ENCODE results near the gene FOXD4L1.
"Not testable (repeated sequence)": the region's sequence is repeated elsewhere in the genome, so short reads cannot be mapped to it uniquely, and the experiment has no call there.

Gene FOXD4L1

DNA sequence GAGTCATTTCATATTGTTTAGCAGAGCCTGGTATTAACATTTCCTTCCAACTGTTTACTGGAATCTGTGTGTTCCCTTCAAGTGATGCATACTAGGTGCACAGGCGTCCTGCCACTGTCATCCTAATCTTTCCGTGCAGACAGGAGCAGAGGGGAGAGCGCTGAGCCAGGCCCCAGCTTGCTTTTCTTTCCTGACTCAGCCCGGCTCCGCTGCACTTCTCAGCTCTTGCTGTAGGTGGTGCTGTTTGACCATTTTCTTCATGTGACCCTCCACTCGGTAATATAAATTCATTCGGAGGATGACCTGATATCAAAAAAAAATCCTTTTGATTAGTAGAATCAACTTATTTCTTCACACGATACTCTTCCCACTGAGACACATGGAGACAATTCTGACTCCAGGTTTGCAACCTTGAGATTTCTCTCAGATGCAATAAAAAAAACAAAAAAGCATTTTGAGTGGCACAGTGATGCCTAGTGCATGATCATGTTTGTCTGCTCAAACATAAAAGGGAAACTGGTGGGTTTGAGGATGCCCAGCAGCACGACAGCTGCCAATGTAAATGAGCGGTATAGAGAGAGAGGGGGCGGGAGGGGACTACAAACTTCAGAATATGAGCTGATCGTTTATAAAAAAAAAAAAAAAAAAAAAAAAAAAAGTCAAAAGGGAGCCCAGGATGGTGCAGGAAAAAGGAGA lies 29.0 kb downstream of the FOXD4L1 start:
- not testable (repeated sequence) for DNase-seq

DNA sequence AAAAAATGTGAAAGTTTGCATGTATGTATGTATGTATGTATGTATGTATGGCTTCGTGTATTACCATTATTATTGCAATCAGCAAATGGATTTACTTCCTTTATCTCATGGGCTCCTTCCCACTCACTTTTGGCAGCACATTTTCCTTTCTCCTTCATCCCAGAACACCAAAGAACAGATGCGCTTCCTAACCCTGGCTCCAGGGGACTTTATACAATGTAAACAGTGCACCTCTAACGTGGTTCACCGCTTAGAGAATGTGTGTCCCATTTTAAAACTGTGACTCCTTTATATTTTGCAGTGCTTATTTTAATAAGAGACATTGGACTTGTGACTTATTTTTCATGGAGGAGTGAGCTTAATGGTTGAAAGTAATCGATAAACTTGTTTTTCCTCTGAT lies 29.7 kb downstream of the FOXD4L1 start:
- not testable (repeated sequence) for DNase-seq

DNA sequence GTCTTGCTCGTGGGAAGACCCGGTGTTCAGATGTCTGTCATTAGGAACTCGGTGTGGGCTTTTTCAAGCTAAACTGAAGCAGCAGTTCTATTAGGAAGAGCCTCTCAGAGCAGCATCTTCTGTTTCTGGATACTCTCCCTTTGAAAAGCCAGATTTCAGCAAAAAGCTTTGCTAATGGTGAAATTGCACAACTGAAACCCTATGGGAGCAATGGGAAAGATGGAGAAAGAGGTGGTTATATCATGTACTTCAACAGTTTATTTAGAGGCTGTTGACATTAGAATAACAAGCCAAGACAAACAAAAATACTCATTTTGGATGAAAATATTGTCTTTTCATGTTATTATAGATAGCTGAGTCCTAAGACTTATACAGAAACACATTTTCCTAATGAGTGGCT lies 30.4 kb downstream of the FOXD4L1 start:
- not testable (repeated sequence) for DNase-seq

GRCh38 chr2:113532991-113533390 lies 34.5 kb downstream of the FOXD4L1 start:
- DNase-seq, result not testable (repeated sequence)

DNA sequence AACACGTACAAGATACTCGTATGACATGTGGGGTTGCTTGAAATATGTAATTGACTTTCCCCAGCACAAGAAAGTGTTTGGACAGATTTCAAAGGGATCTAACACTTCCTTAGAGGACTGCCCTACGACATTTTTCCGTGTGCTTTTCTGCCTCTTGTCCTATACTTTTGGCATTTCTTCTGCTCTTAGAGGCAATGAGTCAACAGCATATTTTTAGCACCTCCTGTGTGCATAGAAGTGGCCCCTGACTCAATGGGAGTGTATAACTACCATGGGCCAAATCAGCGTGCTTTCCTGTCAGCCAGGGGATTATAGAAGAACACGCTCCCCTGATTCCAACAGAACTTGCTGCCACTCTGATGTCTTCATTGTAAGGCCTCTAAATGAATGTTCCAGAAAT lies 38.1 kb downstream of the FOXD4L1 start:
- DNase-seq, result not testable (repeated sequence)

GRCh38 chr2:113540834-113541203 lies 42.4 kb downstream of the FOXD4L1 start:
- not testable (repeated sequence) for DNase-seq

DNA sequence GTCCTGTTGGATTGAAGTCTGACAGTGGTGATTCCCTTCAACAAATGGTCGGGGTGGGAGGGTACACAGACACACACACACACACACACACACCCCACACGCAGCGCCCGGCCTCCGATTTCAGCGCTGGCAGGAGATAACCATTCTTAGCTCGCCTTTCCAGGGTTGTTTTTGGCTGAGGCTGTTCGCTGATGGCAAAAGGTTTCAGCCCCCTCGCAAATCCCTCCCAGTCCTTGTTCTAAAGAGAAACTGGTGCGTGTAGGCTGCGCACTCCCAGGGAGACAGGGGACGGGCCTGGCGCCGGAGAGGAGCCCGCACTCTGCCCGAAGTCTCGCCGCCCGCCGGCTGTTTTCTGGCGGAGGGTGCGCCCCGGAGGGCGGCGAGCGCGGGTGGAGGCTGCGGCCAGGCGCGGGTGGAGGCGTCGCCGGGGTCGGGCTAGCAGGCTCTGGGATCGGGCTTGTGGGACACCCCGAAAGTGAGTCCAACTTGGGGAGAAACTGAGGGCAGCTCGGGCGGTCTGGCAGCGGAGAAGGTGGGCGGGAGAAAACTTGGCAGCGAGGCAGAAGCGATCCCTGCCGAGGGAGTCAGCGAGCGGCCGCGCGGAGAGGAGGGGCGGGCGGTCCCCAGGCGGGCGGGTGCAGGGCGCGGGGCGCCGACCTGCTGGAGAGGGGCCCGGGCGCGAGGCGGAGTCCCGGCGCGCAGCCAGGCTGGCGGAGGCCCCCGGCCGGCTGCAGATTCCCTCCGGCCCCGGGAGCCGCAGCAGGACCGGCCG lies 42.9 kb downstream of the FOXD4L1 start:
- not testable (repeated sequence) for DNase-seq

- DNase-seq, result not testable (repeated sequence)
These were observed 43.6 kb downstream of the FOXD4L1 start for GRCh38 chr2:113541976-113542485.

DNA sequence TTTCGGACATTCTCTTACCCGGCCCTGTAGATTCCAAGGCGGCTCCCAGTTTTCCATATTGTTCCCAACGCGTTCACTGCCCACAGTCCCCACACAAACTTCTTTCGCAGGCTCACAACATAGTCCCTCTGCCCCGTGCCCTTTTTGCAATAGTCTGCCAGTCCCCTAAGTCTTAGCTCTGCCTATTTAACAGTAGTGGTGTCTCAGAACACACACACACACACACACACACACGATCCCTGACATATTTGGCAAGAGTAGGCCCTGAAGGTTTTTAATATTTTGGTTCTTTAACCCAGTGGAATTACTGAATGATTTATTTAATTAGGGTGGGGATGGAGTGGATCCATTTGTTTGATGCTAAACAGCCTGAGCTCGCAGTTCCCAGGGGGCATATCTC lies 44.1 kb downstream of the FOXD4L1 start:
- not testable (repeated sequence) for DNase-seq
